ENCODE results near the gene NDST1.

DNA sequence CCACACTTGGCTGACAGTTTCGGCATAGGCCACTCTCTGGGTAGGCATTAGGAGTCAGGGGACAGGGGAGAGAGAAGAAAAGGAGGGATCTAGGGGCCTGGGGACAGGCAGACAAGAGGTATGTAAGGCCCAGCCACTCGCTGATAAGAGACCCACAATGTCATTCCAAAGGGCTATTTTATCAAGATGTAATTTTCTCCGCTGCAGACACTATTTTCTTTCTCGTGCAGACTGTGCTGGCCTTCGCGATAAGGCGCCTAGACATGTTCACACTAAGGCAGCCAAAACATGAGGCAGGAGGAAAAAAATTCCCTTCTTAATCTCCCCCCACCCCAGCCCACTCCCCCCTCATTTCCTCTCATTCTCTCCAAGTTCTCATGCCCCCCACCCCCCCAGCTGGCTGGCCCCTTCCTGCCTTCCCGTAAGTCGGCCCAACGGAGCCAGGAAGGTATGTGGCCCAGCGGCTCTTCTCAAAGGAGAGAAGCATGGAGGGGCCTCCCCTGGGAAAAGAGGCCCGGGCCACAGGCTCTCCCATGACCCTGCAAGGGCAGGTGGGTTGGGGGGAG is 87.6 kb downstream of the NDST1 start:
- TF ChIP-seq FOXK2 (IDR thresholded peaks at IDR 0.05), result no peak
- no peak for TF ChIP-seq FOXA1 (IDR thresholded peaks at IDR 0.05)
- no peak for TF ChIP-seq CTBP1 (IDR thresholded peaks at IDR 0.05; ENCODE audit: borderline replicate concordance)
- TF ChIP-seq ELF4 (IDR thresholded peaks at IDR 0.05), result no peak
- no peak for TF ChIP-seq SUZ12 (IDR thresholded peaks at IDR 0.05)
- TF ChIP-seq FOXM1 (IDR thresholded peaks at IDR 0.05; ENCODE audit: borderline replicate concordance), result no peak

Measured in HEK293T (cell line).